ENCODE results near the gene FOXD2. TPM values are rescaled to one million over a fixed set of nuclear protein-coding genes. Genes with fewer than 3 reads are reported as not detected.
A peak's percentile ranks its signal among the peaks of the same experiment; 100 is the strongest.

Gene FOXD2
- total RNA-seq, 2 donors from 2014 or later: 0.07 to 0.26 TPM

DNA sequence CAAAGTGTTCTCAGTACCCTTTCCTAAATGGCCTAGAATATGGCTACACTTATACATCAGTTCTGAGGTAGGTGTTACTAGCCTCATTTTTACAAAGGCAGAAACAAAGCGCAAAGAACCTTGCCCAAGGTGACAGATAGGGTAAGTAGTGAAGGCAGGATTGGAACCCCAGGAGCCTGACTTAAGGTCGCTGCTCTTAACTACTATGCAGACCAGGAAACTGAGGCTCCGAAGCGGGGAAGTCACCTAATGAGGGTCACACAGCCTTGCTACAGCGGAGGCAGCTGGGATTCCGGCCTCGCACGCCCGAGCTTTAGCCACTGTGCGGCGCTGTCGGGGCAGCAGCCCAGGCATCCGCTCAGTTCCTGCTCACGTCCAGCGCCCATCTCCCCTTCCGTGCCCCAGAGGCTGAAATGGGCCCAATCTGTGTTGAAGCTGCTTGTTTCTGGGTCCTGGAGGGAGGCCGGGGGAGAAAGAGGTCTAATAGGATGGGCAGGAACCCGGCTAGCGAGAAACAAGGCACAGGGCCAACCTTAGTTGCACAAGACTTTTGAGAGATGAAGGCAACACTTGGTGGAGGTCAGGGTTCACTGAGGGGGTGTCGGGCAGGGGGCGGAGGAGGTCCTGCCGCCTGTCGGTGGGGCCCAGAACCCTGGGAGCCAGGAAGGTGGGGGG lies 1.4 kb upstream of the FOXD2 start:
- Histone ChIP-seq H3K4me3 (ENCODE audit: low read length) (peak overlapping the region; percentile 77), H3K4me1 (ENCODE audit: control insufficient read depth, insufficient read depth, low read length) (peaks cover 8% of the 10 kb centered on the region), H3K27me3 (ENCODE audit: control insufficient read depth, insufficient read depth, low read length, poor library complexity, severe bottlenecking) (peaks cover 88% of the 10 kb centered on the region), H3K36me3 (ENCODE audit: control insufficient read depth, insufficient read depth, low read length) (no peaks in the 10 kb centered on the region), H3K9me3 (ENCODE audit: control insufficient read depth, low read length) (no peaks in the 10 kb centered on the region), H3K9ac (ENCODE audit: extremely low read depth, low read length, poor library complexity, severe bottlenecking) (no peak overlapping the region), H3K27ac (ENCODE audit: low read depth, low read length) (no peak overlapping the region)
- Mint-ChIP-seq H3K9me3 (no peaks in the 10 kb centered on the region), H3K4me3 (peak overlapping the region; percentile 61), H3K27me3 (ENCODE audit: insufficient read depth) (peaks cover 63% of the 10 kb centered on the region), H3K4me1 (peaks cover 32% of the 10 kb centered on the region), H3K27ac (no peak overlapping the region), H3K36me3 (ENCODE audit: low read depth) (no peaks in the 10 kb centered on the region)
- WGBS, 2 experiments (ENCODE audit: insufficient coverage in 1 of 2, insufficient read length in 1 of 2): 0 to 3% methylated on average over 12 to 23 of the region's 23 CpGs
- peak; percentile 95 for DNase-seq
- TF ChIP-seq CTCF (conservative IDR thresholded peaks at IDR 0.05): peak; percentile 94

DNA sequence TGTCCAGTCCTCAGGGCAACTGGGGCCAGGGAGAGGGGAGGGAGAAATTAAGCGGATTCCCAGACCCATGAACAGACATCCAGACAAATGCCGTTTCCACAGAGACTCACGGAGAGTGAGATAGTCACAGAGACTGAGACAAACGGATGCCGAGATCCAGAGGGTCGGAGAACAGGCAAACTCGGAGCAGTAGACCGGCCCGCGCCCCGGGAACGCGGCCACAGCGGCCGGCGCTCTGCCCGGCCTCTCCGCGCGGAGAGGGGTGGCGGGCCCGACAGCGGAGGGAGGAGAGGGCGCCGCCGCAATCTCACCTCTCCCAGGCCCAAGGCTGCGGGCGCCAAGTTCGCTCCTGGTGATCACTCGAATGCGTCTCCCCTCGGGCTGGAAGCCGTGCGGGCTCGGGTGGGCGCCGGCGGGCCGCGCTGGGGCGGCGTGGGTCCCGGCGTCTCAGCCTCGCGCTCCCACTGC lies 831 bp upstream of the FOXD2 start:
- H3K9ac ChIP-seq (ENCODE audit: extremely low read depth, low read length, poor library complexity, severe bottlenecking): no peak overlapping the region
- no peak for DNase-seq
- peaks cover 8% of the 10 kb centered on the region for H3K4me1 ChIP-seq (ENCODE audit: control insufficient read depth, insufficient read depth, low read length)
- WGBS, 2 experiments (ENCODE audit: insufficient coverage in 1 of 2, insufficient read length in 1 of 2): 1% methylated on average over 19 to 46 of the region's 46 CpGs
- peaks cover 28% of the 10 kb centered on the region for H3K4me1 Mint-ChIP-seq
- no peak overlapping the region for H3K27ac ChIP-seq (ENCODE audit: low read depth, low read length)
- H3K9me3 ChIP-seq (ENCODE audit: control insufficient read depth, low read length): no peaks in the 10 kb centered on the region
- peak overlapping the region; percentile 77 for H3K4me3 ChIP-seq (ENCODE audit: low read length)
- H3K27me3 Mint-ChIP-seq (ENCODE audit: insufficient read depth): peaks cover 59% of the 10 kb centered on the region
- no peak for TF ChIP-seq CTCF (conservative IDR thresholded peaks at IDR 0.05)
- no peak overlapping the region for H3K27ac Mint-ChIP-seq
- no peaks in the 10 kb centered on the region for H3K36me3 Mint-ChIP-seq (ENCODE audit: low read depth)
- H3K4me3 Mint-ChIP-seq: peak overlapping the region; percentile 61
- no peaks in the 10 kb centered on the region for H3K9me3 Mint-ChIP-seq
- peaks cover 94% of the 10 kb centered on the region for H3K27me3 ChIP-seq (ENCODE audit: control insufficient read depth, insufficient read depth, low read length, poor library complexity, severe bottlenecking)
- no peaks in the 10 kb centered on the region for H3K36me3 ChIP-seq (ENCODE audit: control insufficient read depth, insufficient read depth, low read length)

GRCh38 chr1:47438165-47439016 lies 547 bp downstream of the FOXD2 start:
- no peaks in the 10 kb centered on the region for H3K9me3 ChIP-seq (ENCODE audit: control insufficient read depth, low read length)
- peak overlapping the region; percentile 39 for H3K4me3 Mint-ChIP-seq
- TF ChIP-seq CTCF (conservative IDR thresholded peaks at IDR 0.05): no peak
- no peak overlapping the region for H3K27ac ChIP-seq (ENCODE audit: low read depth, low read length)
- no peak overlapping the region for H3K4me3 ChIP-seq (ENCODE audit: low read length)
- H3K36me3 Mint-ChIP-seq (ENCODE audit: low read depth): no peaks in the 10 kb centered on the region
- 0 to 3% methylated on average over 7 to 117 of the region's 117 CpGs for WGBS, 2 experiments (ENCODE audit: insufficient coverage in 1 of 2, insufficient read length in 1 of 2)
- H3K27me3 ChIP-seq (ENCODE audit: control insufficient read depth, insufficient read depth, low read length, poor library complexity, severe bottlenecking): peaks cover 94% of the 10 kb centered on the region
- H3K4me1 ChIP-seq (ENCODE audit: control insufficient read depth, insufficient read depth, low read length): peaks cover 4% of the 10 kb centered on the region
- DNase-seq: peak; percentile 74
- H3K4me1 Mint-ChIP-seq: peaks cover 16% of the 10 kb centered on the region
- no peak overlapping the region for H3K27ac Mint-ChIP-seq
- no peaks in the 10 kb centered on the region for H3K36me3 ChIP-seq (ENCODE audit: control insufficient read depth, insufficient read depth, low read length)
- no peak overlapping the region for H3K9ac ChIP-seq (ENCODE audit: extremely low read depth, low read length, poor library complexity, severe bottlenecking)
- no peaks in the 10 kb centered on the region for H3K9me3 Mint-ChIP-seq
- H3K27me3 Mint-ChIP-seq (ENCODE audit: insufficient read depth): peaks cover 45% of the 10 kb centered on the region

Measured in endodermal cell (in vitro differentiated cells).